NCI-H128 (cell line): ENCODE data around the gene MEF2C.

Experiments used
- DNase-seq: peaks from one replicate; lab custom pipeline; 2025; ENCODE audit not compliant: unreplicated experiment; lab: John Stamatoyannopoulos, UW

MEF2C gene

GRCh38 chr5:88888848-88889188, 5.8 kb upstream of the MEF2C start:
- DNase-seq: no peak

DNA sequence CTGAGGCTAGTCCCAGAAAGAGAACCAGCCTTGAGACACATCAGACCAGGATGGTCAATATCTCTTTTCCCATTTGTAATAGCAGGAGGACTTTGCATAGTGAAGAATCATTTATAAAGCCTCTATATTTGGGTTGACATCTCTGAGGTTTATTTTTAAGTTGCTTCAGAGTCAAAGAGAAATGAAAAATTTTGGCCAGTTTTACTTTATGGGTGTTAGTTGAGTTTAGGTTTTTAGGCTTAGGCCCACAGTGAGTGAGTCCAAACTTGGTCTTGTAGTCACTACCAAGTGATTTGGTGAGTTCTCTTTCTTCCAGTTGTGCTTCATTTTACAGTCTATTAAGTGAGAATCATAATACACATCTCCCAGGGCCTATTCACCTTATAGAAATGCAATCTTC, 5.3 kb upstream of the MEF2C start:
- DNase-seq: no peak

GRCh38 chr5:88887342-88887741, 4.4 kb upstream of the MEF2C start:
- DNase-seq: no peak

DNA sequence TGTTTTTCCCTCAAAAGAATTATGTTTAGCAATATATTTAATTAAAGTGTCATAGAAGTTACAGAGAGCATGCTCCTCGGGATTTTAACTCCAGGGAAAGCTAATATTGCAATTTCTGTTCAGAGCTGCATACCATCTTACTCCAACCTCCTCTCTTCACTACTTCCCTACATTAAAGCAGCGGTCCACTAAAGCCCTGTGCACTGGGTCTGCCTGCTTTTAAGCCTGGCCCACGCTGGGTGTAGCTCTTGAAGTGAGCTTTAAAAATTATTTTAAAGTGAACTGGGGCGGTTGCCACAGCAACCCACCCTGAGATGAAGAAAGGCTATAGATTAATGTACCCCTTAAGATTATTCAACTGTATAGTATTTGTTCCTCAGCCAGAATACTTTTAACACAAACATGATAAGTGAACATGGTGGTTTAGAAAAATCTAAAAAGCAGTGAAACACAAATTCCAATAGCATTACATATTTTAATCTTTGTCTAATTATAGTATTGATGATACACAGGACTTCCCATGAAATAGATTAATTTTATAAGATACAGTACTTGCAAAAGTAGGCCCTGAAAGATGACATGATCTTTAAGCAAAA, 3.9 kb upstream of the MEF2C start:
- no peak for DNase-seq

DNA sequence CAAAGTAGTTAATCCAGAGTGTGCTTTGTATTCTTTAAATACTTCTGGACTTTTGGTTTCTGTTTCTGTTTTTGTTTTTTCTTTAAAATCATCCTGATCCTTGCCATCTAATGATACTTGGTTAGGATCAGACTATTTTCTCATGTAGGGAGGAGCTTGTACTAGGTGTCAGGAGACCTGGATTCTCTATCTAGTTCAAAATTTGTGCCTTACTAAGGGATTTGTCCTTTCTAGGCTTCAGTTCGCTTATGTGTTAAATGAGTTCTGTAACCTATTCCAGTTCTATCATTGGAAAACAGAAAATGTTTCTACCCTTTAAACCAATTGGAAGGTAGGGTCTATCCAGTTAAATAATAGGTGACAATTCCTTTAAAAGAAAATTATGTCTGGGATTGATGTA, 3.3 kb upstream of the MEF2C start:
- DNase-seq: no peak

GRCh38 chr5:88885002-88885401, 2.0 kb upstream of the MEF2C start:
- DNase-seq: no peak

GRCh38 chr5:88884608-88884877, 1.6 kb upstream of the MEF2C start:
- DNase-seq: no peak

GRCh38 chr5:88883836-88884607, 1.0 kb upstream of the MEF2C start:
- DNase-seq: no peak

DNA sequence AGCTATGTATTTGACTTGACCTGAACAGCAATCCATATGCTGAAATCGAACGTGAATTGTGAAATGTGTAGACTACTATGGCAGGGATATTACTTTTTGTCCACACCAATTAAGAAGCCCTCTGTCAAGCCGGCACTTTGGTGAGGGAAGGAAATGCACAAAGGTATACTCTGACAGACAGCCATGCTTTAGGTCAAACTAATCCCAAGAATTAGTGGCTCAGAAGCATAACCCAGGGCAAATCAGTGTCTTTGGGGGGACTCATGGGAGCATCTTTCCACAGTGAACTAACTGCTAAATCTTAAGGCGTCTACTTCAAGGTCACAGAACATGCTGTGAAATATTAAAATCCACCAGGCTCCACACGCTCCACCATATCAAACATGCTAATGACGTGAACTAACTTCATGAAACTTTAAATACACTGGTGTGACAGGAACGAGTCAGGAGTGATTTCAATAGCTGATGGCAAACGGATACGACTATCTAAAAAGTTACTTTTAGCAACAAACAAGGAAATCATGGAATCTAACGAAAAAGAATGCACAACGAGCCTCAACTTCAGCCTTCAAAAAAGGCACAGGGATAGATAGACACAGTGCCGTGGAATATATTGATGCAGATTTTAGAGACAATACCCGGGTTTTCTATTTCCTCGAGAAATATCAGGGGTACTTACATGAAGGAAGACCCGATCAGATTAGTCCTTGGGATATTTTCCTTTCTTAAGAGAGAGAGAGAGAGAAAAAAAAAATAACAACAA, 527 bp downstream of the MEF2C start:
- no peak for DNase-seq

DNA sequence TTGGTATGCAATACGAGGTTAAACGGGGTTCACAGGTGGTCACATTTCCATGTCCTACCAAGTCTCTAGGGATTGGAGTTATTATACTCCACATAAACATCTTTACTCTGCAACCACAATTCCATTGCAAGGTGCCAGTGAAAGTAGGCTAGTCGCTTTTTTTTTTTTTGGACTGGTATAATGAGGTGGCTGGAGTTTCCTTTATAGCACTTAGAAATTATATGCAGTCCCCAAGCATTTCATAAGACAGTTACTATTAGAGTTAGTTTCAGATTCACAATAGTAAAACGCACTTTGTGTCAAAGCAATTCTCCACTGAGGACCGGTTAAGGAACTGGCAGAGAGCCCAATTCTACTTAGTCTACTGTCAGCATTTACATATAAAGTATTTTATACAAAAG, 1.4 kb downstream of the MEF2C start:
- no peak for DNase-seq

- DNase-seq: no peak
These were observed 2.8 kb downstream of the MEF2C start for GRCh38 chr5:88880201-88880600.

- no peak for DNase-seq
These were observed 3.3 kb downstream of the MEF2C start for GRCh38 chr5:88879724-88880123.

- no peak for DNase-seq
These were observed 4.0 kb downstream of the MEF2C start for GRCh38 chr5:88878976-88879375.

GRCh38 chr5:88877826-88878225, 5.2 kb downstream of the MEF2C start:
- no peak for DNase-seq

GRCh38 chr5:88876714-88877113, 6.3 kb downstream of the MEF2C start:
- no peak for DNase-seq

GRCh38 chr5:88875341-88876234, 7.4 kb downstream of the MEF2C start:
- DNase-seq: no peak

DNA sequence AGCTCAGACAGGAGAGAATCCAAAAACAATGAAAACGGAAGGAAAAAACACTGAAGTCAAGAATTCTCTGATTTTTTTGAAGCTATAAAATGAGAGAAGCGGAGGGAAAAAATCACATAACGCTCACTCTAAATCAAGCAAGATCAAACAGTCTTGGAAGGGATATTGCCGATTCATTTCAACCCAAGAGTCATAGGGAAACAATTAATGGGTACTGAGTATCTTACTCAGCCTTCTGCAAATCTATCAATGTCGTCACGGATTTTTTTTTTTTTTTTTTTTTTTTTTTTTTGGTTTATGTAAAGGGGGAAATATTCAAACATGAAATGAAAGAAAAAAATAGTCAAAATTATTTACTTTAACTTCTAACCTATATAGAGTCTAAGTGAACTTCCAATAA, 9.5 kb downstream of the MEF2C start:
- no peak for DNase-seq

DNA sequence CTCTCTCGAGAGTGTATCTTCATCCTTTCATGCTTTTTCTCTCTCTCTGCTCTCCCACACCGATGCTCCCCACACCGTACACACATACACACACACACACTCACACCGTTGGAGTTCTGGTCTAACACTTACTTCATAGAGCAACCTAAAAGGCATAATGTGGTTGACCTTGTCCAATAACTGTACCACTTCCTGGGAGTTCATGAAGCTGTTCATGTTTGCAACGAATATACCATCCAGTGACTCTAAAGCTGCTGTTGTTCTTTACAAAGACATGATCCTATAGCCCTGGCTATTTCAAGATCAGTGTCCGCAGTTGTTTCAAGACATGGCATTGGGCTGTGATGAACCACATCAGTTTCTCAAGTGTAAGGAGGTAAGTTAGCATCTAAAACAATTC, 10.0 kb downstream of the MEF2C start:
- no peak for DNase-seq

- no peak for DNase-seq
These were observed 12.7 kb downstream of the MEF2C start for GRCh38 chr5:88870285-88870684.

DNA sequence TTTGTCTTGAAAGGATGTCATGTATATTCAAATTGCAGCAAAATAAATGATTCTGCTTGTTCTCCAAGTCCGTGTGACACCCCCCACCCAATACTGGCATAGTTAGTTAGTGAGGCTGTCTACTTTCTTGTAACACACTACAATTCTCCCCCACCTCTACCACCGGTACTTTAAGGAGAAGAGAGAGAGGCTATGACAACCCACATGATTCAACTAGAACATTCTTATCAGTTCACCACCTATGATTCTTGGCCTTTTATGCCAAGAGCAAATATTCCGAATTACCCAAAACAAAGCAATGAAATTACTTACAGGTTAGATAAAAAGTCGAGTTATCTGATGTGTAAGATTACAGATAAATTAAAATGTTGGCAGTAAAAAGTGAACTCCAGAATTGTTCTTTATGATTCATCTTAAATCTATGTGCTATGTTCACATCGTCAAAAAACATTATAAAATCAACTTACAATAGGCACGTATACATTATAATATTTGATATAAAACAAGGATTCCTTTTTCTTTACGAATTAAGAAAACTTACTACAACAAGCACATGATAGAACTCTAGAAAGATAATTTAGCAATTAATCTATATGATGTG, 14.4 kb downstream of the MEF2C start:
- no peak for DNase-seq

DNA sequence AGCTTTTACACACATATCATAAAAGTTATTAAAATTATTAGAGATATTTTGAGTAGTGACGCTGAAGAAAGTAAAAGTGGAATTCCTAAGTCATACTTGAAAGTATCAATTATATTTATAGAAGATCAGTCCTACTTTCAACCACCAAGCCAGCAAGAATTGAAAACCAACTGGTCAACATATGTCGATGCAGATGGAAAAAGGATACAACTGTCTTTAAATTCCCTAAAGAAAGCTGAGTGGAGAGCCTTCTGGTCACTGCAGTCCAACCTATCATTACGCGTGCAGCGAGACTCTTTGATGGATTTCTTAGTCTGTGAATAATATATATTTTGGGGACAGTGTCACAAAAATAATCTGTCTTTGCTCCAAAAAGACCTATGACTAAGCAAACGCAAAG, 15.3 kb downstream of the MEF2C start:
- no peak for DNase-seq
